ENCODE results near the gene ATP9B. TPM values are rescaled to one million over a fixed set of nuclear protein-coding genes. Genes with fewer than 3 reads are reported as not detected.
A peak's percentile ranks its signal among the peaks of the same experiment; 100 is the strongest.

The ATP9B gene
- total RNA-seq, 1 experiment from 2014 or later = 20.9 TPM

- Mint-ChIP-seq H3K9me3 (no peaks in the 10 kb centered on the region), H3K36me3 (ENCODE audit: insufficient read depth in 1 of 3, low read depth in 3 of 3) (peaks cover 2 to 7% (median 6%) of the 10 kb centered on the region in 3 experiments; a peak in 6 of 7 replicates), H3K4me3 (no peak overlapping the region), H3K27ac (peak overlapping the region in 2 of 3 experiments; percentile 53 to 74; a peak in 4 of 7 replicates), H3K27me3 (ENCODE audit: low read depth) (no peaks in the 10 kb centered on the region), H3K4me1 (no peaks in the 10 kb centered on the region)
- no peaks in the 10 kb centered on the region for H3K27me3 ChIP-seq (ENCODE audit: insufficient read depth, low read length)
- H3K4me1 ChIP-seq (ENCODE audit: insufficient read depth, low read length) = no peaks in the 10 kb centered on the region
- no peaks in the 10 kb centered on the region for H3K23me2 ChIP-seq (ENCODE audit: insufficient read length, low read depth, low read length, poor library complexity, severe bottlenecking)
- no peak overlapping the region for H3K56ac ChIP-seq (ENCODE audit: insufficient read length, low read depth, low read length)
- no peak overlapping the region for H3K14ac ChIP-seq (ENCODE audit: insufficient read depth, low read length)
- H3K9me3 ChIP-seq (ENCODE audit: control insufficient read depth, low read depth, low read length) = no peaks in the 10 kb centered on the region
- no peak overlapping the region for H3K4me2 ChIP-seq (ENCODE audit: insufficient read depth, insufficient read length, low read length)
- H3K18ac ChIP-seq (ENCODE audit: insufficient read length, low read depth, low read length) = no peak overlapping the region
- no peak overlapping the region for H2BK120ac ChIP-seq (ENCODE audit: low read depth, low read length, poor library complexity, severe bottlenecking)
- H2AFZ ChIP-seq (ENCODE audit: low read length) = no peak overlapping the region
- no peak overlapping the region for H2BK15ac ChIP-seq (ENCODE audit: low read depth, low read length)
- H3K79me2 ChIP-seq (ENCODE audit: insufficient read depth, low read length) = no peaks in the 10 kb centered on the region
- no peak overlapping the region for H2BK20ac ChIP-seq (ENCODE audit: low read depth, low read length, poor library complexity, severe bottlenecking)
- TF ChIP-seq CTCF (conservative IDR thresholded peaks at IDR 0.05) = no peak
- H4K8ac ChIP-seq (replicated peaks; ENCODE audit: insufficient read length, low read depth, low read length) = no peak overlapping the region
- no peak overlapping the region for H2AK5ac ChIP-seq (ENCODE audit: insufficient read length, low read length)
- H3K9ac ChIP-seq (ENCODE audit: extremely low read depth, insufficient read length, low read length) = no peak overlapping the region
- no peak overlapping the region for H4K91ac ChIP-seq (ENCODE audit: insufficient read length, low read depth, low read length)
- H4K20me1 ChIP-seq (ENCODE audit: control insufficient read depth, insufficient read depth, insufficient read length) = no peaks in the 10 kb centered on the region
- no peak overlapping the region for H3K27ac ChIP-seq (ENCODE audit: insufficient read length, low read depth, low read length)
- no peak overlapping the region for H3K4ac ChIP-seq (ENCODE audit: low read depth, low read length)
- H2BK5ac ChIP-seq (ENCODE audit: insufficient read length, low read length) = no peak overlapping the region
- no peak overlapping the region for H3K23ac ChIP-seq (ENCODE audit: insufficient read length, low read depth, low read length)
- no peak overlapping the region for H2BK12ac ChIP-seq (ENCODE audit: insufficient read length, low read depth, low read length)
- peaks cover 2% of the 10 kb centered on the region for H3K79me1 ChIP-seq (ENCODE audit: insufficient read depth, low read depth, low read length, poor library complexity, severe bottlenecking)
- DNase-seq = no peak
- no peak overlapping the region for H4K5ac ChIP-seq (ENCODE audit: insufficient read length, low read depth, low read length)
- no CpG with 5 or more reads among the region's 16 CpGs for WGBS (ENCODE audit: extremely low coverage, insufficient read length, low lambda C conversion rate)
- H3T11ph ChIP-seq (ENCODE audit: low read length) = no peak overlapping the region
These were observed 141.1 kb downstream of the ATP9B start for GRCh38 chr18:79210002-79210910.
